Mammary epithelial cell (primary cell): ENCODE measurements around the gene LRRD1.

Experiments used
- EZH2 ChIP-seq: IDR thresholded peaks from 2 replicates; pipeline ENCODE4 v1.6.1; 2012; ENCODE audit warnings: low read length, inconsistent platforms, borderline replicate concordance
- TF ChIP-seq, protein P1 (sequence below), 2 donors: IDR thresholded peaks in 1 of 2; conservative IDR thresholded peaks in 1 of 2; 2 replicates each; pipeline ENCODE4 v1.5.1; 2011 to 2012; ENCODE audit warnings: inconsistent platforms in 2 of 2, low read length in 2 of 2, mild to moderate bottlenecking in 2 of 2, control low read depth in 1 of 2, low read depth in 1 of 2; ENCODE audit not compliant: insufficient read depth in 1 of 2; ENCODE audit errors: extremely low read depth in 1 of 2

DNA sequence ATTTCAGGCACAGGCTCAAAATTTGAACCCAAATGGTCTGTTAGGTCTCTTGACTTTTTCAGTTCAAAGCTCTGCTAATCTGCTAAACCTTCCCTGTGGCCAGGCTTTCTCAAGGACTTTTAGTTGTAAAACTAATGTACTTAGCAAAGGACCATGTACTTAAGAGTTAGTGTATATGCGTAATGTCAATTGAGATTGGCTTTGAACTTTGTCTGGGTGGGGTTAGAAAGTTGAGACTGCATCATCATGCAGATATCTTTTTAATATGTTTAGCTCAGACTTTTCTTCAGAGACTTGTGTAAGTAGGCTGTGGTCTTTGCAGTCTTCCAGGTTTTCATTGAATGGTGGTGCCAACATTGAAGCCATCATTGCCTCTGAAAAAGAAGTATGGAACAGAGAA lies 78.4 kb downstream of the LRRD1 start:
- TF ChIP-seq, protein P1, sequence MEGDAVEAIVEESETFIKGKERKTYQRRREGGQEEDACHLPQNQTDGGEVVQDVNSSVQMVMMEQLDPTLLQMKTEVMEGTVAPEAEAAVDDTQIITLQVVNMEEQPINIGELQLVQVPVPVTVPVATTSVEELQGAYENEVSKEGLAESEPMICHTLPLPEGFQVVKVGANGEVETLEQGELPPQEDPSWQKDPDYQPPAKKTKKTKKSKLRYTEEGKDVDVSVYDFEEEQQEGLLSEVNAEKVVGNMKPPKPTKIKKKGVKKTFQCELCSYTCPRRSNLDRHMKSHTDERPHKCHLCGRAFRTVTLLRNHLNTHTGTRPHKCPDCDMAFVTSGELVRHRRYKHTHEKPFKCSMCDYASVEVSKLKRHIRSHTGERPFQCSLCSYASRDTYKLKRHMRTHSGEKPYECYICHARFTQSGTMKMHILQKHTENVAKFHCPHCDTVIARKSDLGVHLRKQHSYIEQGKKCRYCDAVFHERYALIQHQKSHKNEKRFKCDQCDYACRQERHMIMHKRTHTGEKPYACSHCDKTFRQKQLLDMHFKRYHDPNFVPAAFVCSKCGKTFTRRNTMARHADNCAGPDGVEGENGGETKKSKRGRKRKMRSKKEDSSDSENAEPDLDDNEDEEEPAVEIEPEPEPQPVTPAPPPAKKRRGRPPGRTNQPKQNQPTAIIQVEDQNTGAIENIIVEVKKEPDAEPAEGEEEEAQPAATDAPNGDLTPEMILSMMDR (conservative IDR thresholded peaks at IDR 0.05 in 1 of 2, IDR thresholded peaks at IDR 0.05 in 1 of 2; ENCODE audit: extremely low read depth in 1 of 2, insufficient read depth in 1 of 2, low read depth in 1 of 2, low read length in 2 of 2), result no peak
- no peak for TF ChIP-seq EZH2
